ENCODE results near the gene MSANTD1.

The MSANTD1 gene

DNA sequence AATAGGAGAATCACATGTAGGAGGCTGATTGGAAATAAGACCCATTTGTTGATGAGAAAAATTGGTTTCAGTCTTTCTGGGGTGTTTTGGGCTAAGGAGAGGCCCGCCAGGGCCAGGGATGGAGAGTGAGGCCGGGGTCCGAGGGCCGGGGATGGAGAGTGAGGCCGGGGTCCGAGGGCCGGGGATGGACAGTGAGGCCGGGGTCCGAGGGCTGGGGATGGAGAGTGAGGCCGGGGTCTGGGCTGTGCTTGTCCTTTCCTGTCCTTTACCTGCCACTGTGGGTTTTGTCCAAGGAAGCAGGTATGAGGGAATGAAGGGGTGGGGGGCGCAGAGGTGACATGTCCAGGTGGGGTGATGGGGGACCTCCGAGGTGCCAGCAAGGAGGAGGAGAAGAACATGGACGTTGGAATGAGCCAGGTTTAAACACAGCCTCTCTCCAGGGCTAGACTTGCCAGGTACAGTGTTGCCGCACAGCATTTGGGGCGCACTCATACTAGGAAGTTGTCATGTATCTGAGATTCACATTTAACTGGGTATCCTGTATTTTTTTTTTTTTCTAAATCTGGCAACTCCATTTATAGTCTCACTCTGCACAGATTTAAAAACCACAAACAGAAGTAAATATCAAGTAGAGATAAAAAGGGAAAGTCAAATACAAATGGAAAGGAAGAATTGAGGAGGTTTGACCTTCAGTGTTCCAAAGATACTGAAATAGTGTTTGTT, 52.7 kb downstream of the MSANTD1 start:
- H3K27ac ChIP-seq, result no peak overlapping the region
- TF ChIP-seq, protein P1, sequence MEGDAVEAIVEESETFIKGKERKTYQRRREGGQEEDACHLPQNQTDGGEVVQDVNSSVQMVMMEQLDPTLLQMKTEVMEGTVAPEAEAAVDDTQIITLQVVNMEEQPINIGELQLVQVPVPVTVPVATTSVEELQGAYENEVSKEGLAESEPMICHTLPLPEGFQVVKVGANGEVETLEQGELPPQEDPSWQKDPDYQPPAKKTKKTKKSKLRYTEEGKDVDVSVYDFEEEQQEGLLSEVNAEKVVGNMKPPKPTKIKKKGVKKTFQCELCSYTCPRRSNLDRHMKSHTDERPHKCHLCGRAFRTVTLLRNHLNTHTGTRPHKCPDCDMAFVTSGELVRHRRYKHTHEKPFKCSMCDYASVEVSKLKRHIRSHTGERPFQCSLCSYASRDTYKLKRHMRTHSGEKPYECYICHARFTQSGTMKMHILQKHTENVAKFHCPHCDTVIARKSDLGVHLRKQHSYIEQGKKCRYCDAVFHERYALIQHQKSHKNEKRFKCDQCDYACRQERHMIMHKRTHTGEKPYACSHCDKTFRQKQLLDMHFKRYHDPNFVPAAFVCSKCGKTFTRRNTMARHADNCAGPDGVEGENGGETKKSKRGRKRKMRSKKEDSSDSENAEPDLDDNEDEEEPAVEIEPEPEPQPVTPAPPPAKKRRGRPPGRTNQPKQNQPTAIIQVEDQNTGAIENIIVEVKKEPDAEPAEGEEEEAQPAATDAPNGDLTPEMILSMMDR (conservative IDR thresholded peaks at IDR 0.05), result no peak
- no peak for TF ChIP-seq ZFX (IDR thresholded peaks at IDR 0.05)

DNA sequence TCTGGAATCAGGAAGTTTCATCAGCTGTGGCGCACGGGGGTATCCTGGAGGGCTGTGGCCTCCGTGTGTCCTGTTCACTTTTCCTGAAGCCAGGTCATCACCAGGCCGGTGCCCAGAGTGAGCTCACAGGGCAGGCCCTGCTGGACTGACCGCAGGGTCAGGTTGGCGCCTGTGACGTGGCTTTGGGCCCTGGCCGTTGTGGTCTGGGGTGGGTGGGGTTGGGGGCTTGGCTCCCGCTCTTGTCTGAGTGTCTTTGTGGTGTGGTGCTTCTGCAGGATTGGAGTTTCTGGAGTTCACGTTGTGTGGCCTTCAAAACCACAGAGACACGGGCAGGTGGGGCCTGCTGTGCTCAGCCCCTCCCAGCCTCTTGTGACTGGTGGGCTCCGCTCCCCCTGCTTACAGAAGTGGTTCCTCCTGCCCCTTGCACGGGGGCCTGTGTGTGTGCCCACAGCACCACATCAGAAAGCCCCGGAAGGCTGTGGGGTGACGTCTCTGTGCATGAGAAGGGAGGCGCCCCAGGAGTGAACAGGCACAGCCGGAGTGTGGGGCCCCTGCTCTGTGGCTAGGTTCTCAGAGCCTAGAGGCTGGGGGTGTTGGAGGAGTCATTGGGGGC, 53.3 kb downstream of the MSANTD1 start:
- no peak overlapping the region for H3K27ac ChIP-seq
- TF ChIP-seq, protein P1 (conservative IDR thresholded peaks at IDR 0.05), result no peak
- TF ChIP-seq ZFX (IDR thresholded peaks at IDR 0.05), result no peak

DNA sequence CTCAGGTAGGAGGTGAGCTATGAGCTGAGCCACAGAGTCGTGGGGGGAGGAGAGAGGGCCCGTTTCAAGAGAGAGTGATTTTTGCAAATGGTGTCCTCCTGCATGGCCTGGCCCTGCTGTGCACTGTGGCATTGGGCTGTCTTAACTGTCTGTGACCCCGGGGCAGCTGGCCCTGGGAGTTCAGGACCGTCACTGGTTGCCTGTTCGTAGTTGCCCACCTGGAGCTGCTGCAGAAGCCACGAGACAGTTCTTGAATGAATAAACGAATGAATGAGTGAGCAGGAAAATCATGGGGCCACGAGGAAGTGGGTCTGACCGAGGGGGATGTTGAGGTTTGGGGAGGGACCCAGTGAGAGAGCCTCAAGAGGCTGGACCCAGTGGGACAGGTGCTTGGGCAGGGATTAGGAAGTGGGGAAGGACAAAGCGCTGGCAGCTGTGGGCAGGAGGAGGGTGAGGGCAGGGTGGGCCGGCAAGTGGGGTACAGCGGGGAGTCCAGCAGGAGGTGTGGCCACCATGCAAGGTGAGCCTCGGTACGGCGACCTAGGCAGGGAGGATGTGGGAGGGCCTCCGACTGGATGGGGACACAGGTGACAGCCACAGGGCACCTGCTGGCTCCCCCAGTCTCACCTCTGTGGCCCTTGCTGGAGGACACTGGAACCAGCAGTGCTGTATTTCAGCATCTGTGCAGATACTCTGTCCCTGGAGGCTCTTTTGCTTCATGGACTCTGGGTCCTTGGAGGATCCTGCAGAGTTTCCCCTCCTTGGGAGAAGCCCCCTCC, 54.0 kb downstream of the MSANTD1 start:
- H3K27ac ChIP-seq, result no peak overlapping the region
- TF ChIP-seq, protein P1 (conservative IDR thresholded peaks at IDR 0.05), result no peak
- TF ChIP-seq ZFX (IDR thresholded peaks at IDR 0.05), result no peak

DNA sequence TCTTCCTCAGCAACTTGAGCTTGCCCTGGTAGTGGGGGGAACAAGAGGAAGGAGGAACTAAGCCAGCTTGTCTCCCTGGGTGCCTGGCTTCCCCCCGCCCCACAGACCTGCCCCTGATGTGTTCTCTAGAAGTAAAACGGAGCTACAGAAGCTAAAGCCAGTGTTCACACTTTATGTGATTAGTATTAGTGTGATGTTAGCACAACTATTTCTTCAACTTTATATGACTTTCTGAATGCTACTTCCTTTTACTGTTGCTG, 54.5 kb downstream of the MSANTD1 start:
- TF ChIP-seq ZFX (IDR thresholded peaks at IDR 0.05), result no peak
- TF ChIP-seq, protein P1 (conservative IDR thresholded peaks at IDR 0.05), result no peak
- no peak overlapping the region for H3K27ac ChIP-seq

DNA sequence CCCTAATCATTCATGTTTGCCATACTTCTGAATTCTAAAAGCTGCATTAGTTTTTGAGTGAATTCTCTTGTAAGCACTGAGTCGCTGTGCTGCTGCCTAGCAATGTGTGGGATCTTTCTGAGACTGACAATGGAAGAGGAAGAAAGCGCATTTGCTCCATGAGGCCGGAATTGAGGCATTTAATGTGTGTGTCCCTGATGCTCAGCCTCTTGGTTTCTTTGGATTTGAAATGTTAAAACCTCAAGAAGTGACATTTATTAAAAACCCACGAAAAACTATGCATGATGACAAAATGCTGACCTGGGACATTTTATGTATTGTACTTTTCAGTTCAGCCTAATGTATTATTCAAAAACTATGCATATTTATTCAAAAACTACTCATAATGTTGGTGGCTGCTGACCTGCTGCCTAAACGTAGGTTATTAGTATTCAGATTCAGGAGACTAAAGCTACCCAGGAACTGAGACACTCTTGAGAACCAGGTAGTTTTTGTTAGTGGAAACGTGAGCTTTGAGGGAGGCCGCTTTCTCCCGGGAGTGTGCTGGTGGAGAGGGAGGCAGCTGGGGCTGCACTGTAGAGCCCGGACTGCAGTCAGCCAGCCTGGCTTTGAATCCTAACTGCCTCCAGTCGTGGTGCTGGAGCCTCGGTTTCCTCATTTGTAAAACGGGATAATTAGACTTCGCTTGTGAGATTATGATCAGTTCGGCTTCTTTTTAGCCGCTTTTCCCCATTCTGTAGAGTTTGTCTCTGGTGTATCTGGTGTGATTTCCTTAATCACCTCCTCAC, 55.2 kb downstream of the MSANTD1 start:
- H3K27ac ChIP-seq, result no peak overlapping the region
- TF ChIP-seq, protein P1 (conservative IDR thresholded peaks at IDR 0.05), result no peak
- TF ChIP-seq ZFX (IDR thresholded peaks at IDR 0.05), result no peak

DNA sequence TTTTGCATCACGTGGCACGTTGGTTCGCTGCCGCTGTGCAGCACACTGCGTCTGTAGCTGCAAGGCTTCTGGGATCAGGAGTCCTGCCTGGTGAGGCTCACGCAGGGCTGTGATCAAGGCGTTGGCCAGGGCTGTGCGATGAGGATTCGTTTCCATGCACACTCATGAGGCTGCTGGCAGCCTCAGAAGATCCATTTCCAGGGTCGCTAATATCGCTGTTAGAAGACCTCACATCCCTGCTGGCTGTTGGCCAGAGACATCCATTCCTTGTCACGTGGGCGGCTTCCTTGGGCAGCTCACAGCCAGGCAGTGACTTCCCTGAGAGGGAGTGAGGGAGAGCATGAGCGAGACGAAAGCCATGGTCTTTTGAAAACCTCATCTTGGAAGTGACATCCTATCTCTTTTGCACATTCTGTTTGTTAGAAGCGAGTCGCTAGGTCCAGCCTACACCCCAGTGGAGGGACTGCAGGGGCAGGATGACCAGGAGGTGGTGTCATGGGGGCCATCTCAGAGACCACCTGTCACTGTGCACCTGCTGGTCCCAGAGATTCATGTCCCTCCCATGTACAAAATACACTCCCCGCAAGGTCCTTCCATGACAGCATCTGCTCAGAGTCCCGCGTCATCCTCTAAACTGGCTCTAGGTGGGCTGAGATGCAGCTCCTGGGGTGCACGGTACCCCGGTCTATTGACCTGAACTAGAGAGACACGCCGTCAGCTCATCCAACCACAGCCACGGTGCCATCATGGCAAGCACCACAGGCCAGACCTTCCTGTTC, 56.1 kb downstream of the MSANTD1 start:
- H3K27ac ChIP-seq, result no peak overlapping the region
- no peak for TF ChIP-seq ZFX (IDR thresholded peaks at IDR 0.05)
- TF ChIP-seq, protein P1 (conservative IDR thresholded peaks at IDR 0.05), result no peak

All from C4-2B (cell line).